GM12864 (cell line): ENCODE results near the gene PTPRG.

Source experiments
- DNase-seq: peaks from one replicate; pipeline ENCODE4 v3.0.0-alpha.2; 2011; ENCODE audit warnings: low read depth
- H3K4me3 ChIP-seq: 2 replicates; pipeline ENCODE4 v1.5.1; 2011; ENCODE audit warnings: mild to moderate bottlenecking, low read depth, low read length, control low read depth
- CTCF ChIP-seq: IDR thresholded peaks from 2 replicates; pipeline ENCODE4 v1.5.1; 2011; ENCODE audit warnings: low read depth, mild to moderate bottlenecking, moderate library complexity, low read length, control low read depth, inconsistent platforms; ENCODE audit errors: missing control alignments

The PTPRG gene

GRCh38 chr3:61634678-61635077 is 73.3 kb downstream of the PTPRG start:
- TF ChIP-seq CTCF = no peak

GRCh38 chr3:61637088-61638051 is 76.0 kb downstream of the PTPRG start:
- DNase-seq = peak; percentile 51
- no peak overlapping the region for H3K4me3 ChIP-seq
- TF ChIP-seq CTCF = no peak

More at GRCh38 chr3:61634678-61635077, 73.3 kb downstream of the PTPRG start:
- no peak for DNase-seq
- no peak overlapping the region for H3K4me3 ChIP-seq

- no peak for DNase-seq
- TF ChIP-seq CTCF = no peak
Observed at GRCh38 chr3:61638741-61639140, 77.4 kb downstream of the PTPRG start.

GRCh38 chr3:61639991-61640390 is 78.6 kb downstream of the PTPRG start:
- H3K4me3 ChIP-seq = no peak overlapping the region
- DNase-seq = no peak

More at GRCh38 chr3:61638741-61639140, 77.4 kb downstream of the PTPRG start:
- H3K4me3 ChIP-seq = no peak overlapping the region

GRCh38 chr3:61645148-61645547 is 83.8 kb downstream of the PTPRG start:
- no peak for DNase-seq
- TF ChIP-seq CTCF = no peak
- no peak overlapping the region for H3K4me3 ChIP-seq

More at GRCh38 chr3:61639991-61640390, 78.6 kb downstream of the PTPRG start:
- TF ChIP-seq CTCF = no peak

- TF ChIP-seq CTCF = no peak
- no peak overlapping the region for H3K4me3 ChIP-seq
- no peak for DNase-seq
Observed at GRCh38 chr3:61646360-61646759, 85.0 kb downstream of the PTPRG start.
